H9 (cell line): ENCODE data around the gene TNRC18. TPM values are rescaled to one million over a fixed set of nuclear protein-coding genes. Genes with fewer than 3 reads are reported as not detected.

Experiments
- DNase-seq: peaks from one replicate; pipeline ENCODE4 v3.0.0-alpha.2; 2017
- H2AFZ ChIP-seq: one replicate; pipeline ENCODE4 v1.6.1; 2013; ENCODE audit warnings: mild to moderate bottlenecking, low read length, control low read depth, moderate library complexity
- H2AK5ac ChIP-seq: 2 replicates; pipeline ENCODE4 v1.6.1; 2013; ENCODE audit warnings: low read length, control low read depth, mixed read lengths; ENCODE audit not compliant: insufficient read length
- H2BK120ac ChIP-seq: one replicate; pipeline ENCODE4 v1.6.1; 2013; ENCODE audit warnings: low read depth, mild to moderate bottlenecking, low read length, control low read depth, inconsistent platforms; ENCODE audit not compliant: poor library complexity, severe bottlenecking
- H2BK12ac ChIP-seq: 2 replicates; pipeline ENCODE4 v1.6.1; 2013; ENCODE audit warnings: low read length, control low read depth, mixed read lengths, low read depth; ENCODE audit not compliant: insufficient read length
- H2BK15ac ChIP-seq: 2 replicates; pipeline ENCODE4 v1.6.1; 2013; ENCODE audit warnings: low read depth, low read length, control low read depth
- H2BK20ac ChIP-seq: one replicate; pipeline ENCODE4 v1.6.1; 2013; ENCODE audit warnings: low read depth, mild to moderate bottlenecking, low read length, control low read depth, inconsistent platforms; ENCODE audit not compliant: poor library complexity, severe bottlenecking
- H2BK5ac ChIP-seq: 2 replicates; pipeline ENCODE4 v1.6.1; 2013; ENCODE audit warnings: low read length, control low read depth, mixed read lengths; ENCODE audit not compliant: insufficient read length
- H3K14ac ChIP-seq: 2 replicates; pipeline ENCODE4 v1.6.1; 2013; ENCODE audit warnings: low read length, control low read depth; ENCODE audit not compliant: insufficient read depth
- H3K18ac ChIP-seq: 2 replicates; pipeline ENCODE4 v1.6.1; 2013; ENCODE audit warnings: low read depth, mild to moderate bottlenecking, mixed read lengths, low read length, control low read depth; ENCODE audit not compliant: insufficient read length
- H3K23ac ChIP-seq: 2 replicates; pipeline ENCODE4 v1.6.1; 2013; ENCODE audit warnings: low read length, control low read depth, mixed read lengths, low read depth; ENCODE audit not compliant: insufficient read length
- H3K23me2 ChIP-seq: 2 replicates; pipeline ENCODE4 v1.6.1; 2013; ENCODE audit warnings: low read depth, mild to moderate bottlenecking, mixed read lengths, low read length, control low read depth; ENCODE audit not compliant: insufficient read length, poor library complexity, severe bottlenecking
- H3K27ac ChIP-seq: 2 replicates; pipeline ENCODE4 v1.5.1; 2013; ENCODE audit warnings: low read length, control low read depth, mixed read lengths, low read depth; ENCODE audit not compliant: insufficient read length
- H3K27me3 ChIP-seq: 2 replicates; pipeline ENCODE4 v1.6.1; 2013; ENCODE audit warnings: low read length, control low read depth, inconsistent platforms; ENCODE audit not compliant: insufficient read depth
- H3K4ac ChIP-seq: 2 replicates; pipeline ENCODE4 v1.6.1; 2013; ENCODE audit warnings: low read depth, mild to moderate bottlenecking, control low read depth, inconsistent platforms, low read length, moderate library complexity
- H3K4me1 ChIP-seq: 2 replicates; pipeline ENCODE4 v1.6.1; 2013; ENCODE audit warnings: low read length, control low read depth, inconsistent platforms; ENCODE audit not compliant: insufficient read depth
- H3K4me2 ChIP-seq: 2 replicates; pipeline ENCODE4 v1.6.1; 2013; ENCODE audit warnings: low read length, control low read depth, mixed read lengths; ENCODE audit not compliant: insufficient read length, insufficient read depth
- H3K56ac ChIP-seq: 2 replicates; pipeline ENCODE4 v1.6.1; 2013; ENCODE audit warnings: low read depth, mild to moderate bottlenecking, mixed read lengths, low read length, control low read depth; ENCODE audit not compliant: insufficient read length
- H3K79me1 ChIP-seq: 2 replicates; pipeline ENCODE4 v1.6.1; 2013; ENCODE audit warnings: low read depth, mild to moderate bottlenecking, moderate library complexity, low read length, control low read depth, inconsistent platforms; ENCODE audit not compliant: insufficient read depth, poor library complexity, severe bottlenecking
- H3K79me2 ChIP-seq: 2 replicates; pipeline ENCODE4 v1.6.1; 2013; ENCODE audit warnings: low read length, control low read depth, inconsistent platforms; ENCODE audit not compliant: insufficient read depth
- H3K9ac ChIP-seq: 2 replicates; pipeline ENCODE4 v1.6.1; 2013; ENCODE audit warnings: low read length, control low read depth, mixed read lengths; ENCODE audit not compliant: insufficient read length; ENCODE audit errors: extremely low read depth
- H3K9me3 ChIP-seq: one replicate; pipeline ENCODE4 v1.6.1; 2013; ENCODE audit warnings: low read depth, low read length, inconsistent platforms; ENCODE audit not compliant: control insufficient read depth
- H3T11ph ChIP-seq: one replicate; pipeline ENCODE4 v1.6.1; 2013; ENCODE audit warnings: mild to moderate bottlenecking, low read length, control low read depth, inconsistent platforms
- H4K20me1 ChIP-seq: one replicate; pipeline ENCODE4 v1.6.1; 2013; ENCODE audit not compliant: control insufficient read depth, insufficient read length, insufficient read depth
- H4K5ac ChIP-seq: 2 replicates; pipeline ENCODE4 v1.6.1; 2013; ENCODE audit warnings: low read depth, mild to moderate bottlenecking, mixed read lengths, low read length, control low read depth; ENCODE audit not compliant: insufficient read length
- H4K8ac ChIP-seq: replicated peaks from 2 replicates; pipeline ENCODE4 v1.6.1; 2013; ENCODE audit warnings: low read length, control low read depth, mixed read lengths, low read depth; ENCODE audit not compliant: insufficient read length
- H4K91ac ChIP-seq: 2 replicates; pipeline ENCODE4 v1.6.1; 2013; ENCODE audit warnings: low read depth, mild to moderate bottlenecking, moderate library complexity, mixed read lengths, low read length, control low read depth; ENCODE audit not compliant: insufficient read length
- H3K27ac Mint-ChIP-seq, 3 experiments: 2 replicates in 2 of 3; 3 replicates in 1 of 3; pipeline ENCODE4 v1.8.0; 2020 to 2021; ENCODE audit warnings: mixed read lengths in 3 of 3, mild to moderate bottlenecking in 1 of 3, moderate library complexity in 1 of 3
- H3K27me3 Mint-ChIP-seq: 2 replicates; pipeline ENCODE4 v1.8.0; 2021; ENCODE audit warnings: low read depth, mild to moderate bottlenecking, moderate library complexity, mixed read lengths
- H3K36me3 Mint-ChIP-seq, 3 experiments: 2 replicates in 2 of 3; 3 replicates in 1 of 3; pipeline ENCODE4 v1.8.0; 2020 to 2021; ENCODE audit warnings: low read depth in 3 of 3, mixed read lengths in 3 of 3; ENCODE audit not compliant: insufficient read depth in 1 of 3
- H3K4me1 Mint-ChIP-seq, 2 experiments: 2 replicates each; pipeline ENCODE4 v1.8.0; 2020; ENCODE audit warnings: mixed read lengths in 2 of 2
- H3K4me3 Mint-ChIP-seq, 2 experiments: 2 replicates in 1 of 2; 3 replicates in 1 of 2; pipeline ENCODE4 v1.8.0; 2020 to 2021; ENCODE audit warnings: mild to moderate bottlenecking in 2 of 2, mixed read lengths in 2 of 2, moderate library complexity in 1 of 2
- H3K9me3 Mint-ChIP-seq, 2 experiments: 2 replicates in 1 of 2; 3 replicates in 1 of 2; pipeline ENCODE4 v1.8.0; 2020; ENCODE audit warnings: mild to moderate bottlenecking in 2 of 2, mixed read lengths in 2 of 2, moderate library complexity in 1 of 2
- CTCF ChIP-seq: fragments of 200-600 bp; sonication (generic); conservative IDR thresholded peaks from 3 replicates; pipeline ENCODE4 v1.8.0; 2021; ENCODE audit warnings: antibody characterized with exemption, mild to moderate bottlenecking
- WGBS: extraction: QIAGEN DNeasy Blood & Tissue Kit; methylation state at CpG from one replicate; pipeline ENCODE4 v1.1.7; 2013; ENCODE audit warnings: missing lambda C conversion rate, low lambda C conversion rate, mixed read lengths; ENCODE audit not compliant: insufficient read length; ENCODE audit errors: extremely low coverage; 5-methylcytosine and 5-hydroxymethylcytosine counted together
- total RNA-seq: library from RNA; stranded (reverse); gene quantifications from 2 replicates; pipeline ENCODE4 v1.2.1, GENCODE V29; 2021

The TNRC18 gene
- total RNA-seq, 1 experiment from 2014 or later, result 21.2 TPM

- Histone ChIP-seq H3K23me2 (no peaks in the 10 kb centered on the region), H3K27me3 (no peaks in the 10 kb centered on the region), H3K79me2 (no peaks in the 10 kb centered on the region), H3K9me3 (no peaks in the 10 kb centered on the region), H3K9ac (no peak overlapping the region), H2AK5ac (no peak overlapping the region), H3K56ac (no peak overlapping the region), H2AFZ (no peak overlapping the region), H4K91ac (no peak overlapping the region), H2BK12ac (no peak overlapping the region), H3K14ac (no peak overlapping the region), H4K20me1 (no peaks in the 10 kb centered on the region), H2BK15ac (no peak overlapping the region), H3K79me1 (no peaks in the 10 kb centered on the region), H3T11ph (no peak overlapping the region), H3K23ac (no peak overlapping the region), H2BK5ac (no peak overlapping the region), H4K8ac (no peak overlapping the region), H3K4me1 (no peaks in the 10 kb centered on the region), H2BK20ac (no peak overlapping the region), H4K5ac (no peak overlapping the region), H3K4ac (no peak overlapping the region), H3K18ac (no peak overlapping the region), H3K27ac (no peak overlapping the region), H2BK120ac (no peak overlapping the region), H3K4me2 (no peak overlapping the region)
- Mint-ChIP-seq H3K4me1 (no peaks in the 10 kb centered on the region), H3K27ac (peak overlapping the region in 1 of 3 experiments; percentile 93; a peak in 1 of 7 replicates), H3K9me3 (no peaks in the 10 kb centered on the region), H3K4me3 (no peak overlapping the region; a peak in 1 of 5 replicates), H3K27me3 (no peaks in the 10 kb centered on the region), H3K36me3 (peaks cover 0 to 4% (median 0%) of the 10 kb centered on the region in 3 experiments; a peak in 3 of 7 replicates)
- no peak for DNase-seq
- no CpG with 5 or more reads among the region's 20 CpGs for WGBS
- no peak for TF ChIP-seq CTCF
Measured at GRCh38 chr7:5375925-5376324, 47.7 kb downstream of the TNRC18 start.
